SK-N-SH treated with all-trans-retinoic acid at 6 μM for 48 hours (cell line): Measurements from ENCODE around the gene ALDOA.

Source experiments
- ATAC-seq: fragments of 200-7000 bp; cut with Tn5 transposase; 3 replicates; pipeline ENCODE4 v1.9.1; 2020; ENCODE audit warnings: mild to moderate bottlenecking, moderate library complexity
- ARNTL ChIP-seq: fragments of 450-650 bp; formaldehyde crosslinking; IDR thresholded peaks from 2 replicates; pipeline ENCODE4 v1.5.0; 2020; ENCODE audit warnings: low read depth, mild to moderate bottlenecking, moderate library complexity, borderline replicate concordance
- BACH2 ChIP-seq: fragments of 250-450 bp; sonication (Bioruptor Pico); IDR thresholded peaks from 2 replicates; pipeline ENCODE4 v1.9.0; 2021; ENCODE audit warnings: mild to moderate bottlenecking, borderline replicate concordance
- CSDC2 ChIP-seq: fragments of 250-450 bp; sonication (Bioruptor Pico); IDR thresholded peaks from 2 replicates; pipeline ENCODE4 v1.5.0; 2020; ENCODE audit warnings: mild to moderate bottlenecking, moderate library complexity
- CSRNP3 ChIP-seq: fragments of 250-450 bp; sonication (Bioruptor Pico); IDR thresholded peaks from 2 replicates; pipeline ENCODE4 v1.5.1; 2021; ENCODE audit warnings: mild to moderate bottlenecking, moderate library complexity
- ESRRG ChIP-seq: fragments of 250-450 bp; sonication (Bioruptor Pico); IDR thresholded peaks from 2 replicates; pipeline ENCODE4 v1.6.1; 2021; ENCODE audit warnings: mild to moderate bottlenecking
- GLIS3 ChIP-seq: fragments of 250-450 bp; sonication (Bioruptor Pico); IDR thresholded peaks from 2 replicates; pipeline ENCODE4 v1.5.0; 2020; ENCODE audit warnings: mild to moderate bottlenecking, moderate library complexity
- ISL1 ChIP-seq: fragments of 250-450 bp; sonication (Bioruptor Pico); IDR thresholded peaks from 2 replicates; pipeline ENCODE4 v2.1.2; 2022; ENCODE audit warnings: mild to moderate bottlenecking, moderate library complexity
- OSR1 ChIP-seq: fragments of 250-450 bp; sonication (Bioruptor Pico); IDR thresholded peaks from 2 replicates; pipeline ENCODE4 v1.8.0; 2022; ENCODE audit warnings: moderate library complexity, mild to moderate bottlenecking, inconsistent platforms
- POU6F1 ChIP-seq: fragments of 250-450 bp; sonication (Bioruptor Pico); IDR thresholded peaks from 2 replicates; pipeline ENCODE4 v1.8.0; 2021; ENCODE audit warnings: low read depth, mild to moderate bottlenecking, moderate library complexity, borderline replicate concordance
- PPARA ChIP-seq: fragments of 250-450 bp; sonication (Bioruptor Pico); IDR thresholded peaks from 2 replicates; pipeline ENCODE4 v1.5.0; 2020; ENCODE audit warnings: mild to moderate bottlenecking, borderline replicate concordance
- RARB ChIP-seq: fragments of 250-450 bp; sonication (Bioruptor Pico); IDR thresholded peaks from 2 replicates; pipeline ENCODE4 v1.8.0; 2021; ENCODE audit warnings: mild to moderate bottlenecking, moderate library complexity
- SNAI2 ChIP-seq: fragments of 250-450 bp; sonication (Bioruptor Pico); IDR thresholded peaks from 2 replicates; pipeline ENCODE4 v1.5.0; 2020; ENCODE audit warnings: mild to moderate bottlenecking, moderate library complexity
- TCF4 ChIP-seq: fragments of 250-450 bp; sonication (Bioruptor Pico); IDR thresholded peaks from 2 replicates; pipeline ENCODE4 v1.8.0; 2021; ENCODE audit warnings: mild to moderate bottlenecking, moderate library complexity, borderline replicate concordance
- TOX ChIP-seq: fragments of 250-450 bp; sonication (Bioruptor Pico); IDR thresholded peaks from 2 replicates; pipeline ENCODE4 v1.8.0; 2021; ENCODE audit warnings: mild to moderate bottlenecking, moderate library complexity, borderline replicate concordance
- TSHZ2 ChIP-seq: fragments of 250-450 bp; sonication (Bioruptor Pico); IDR thresholded peaks from 2 replicates; pipeline ENCODE4 v1.5.0; 2020; ENCODE audit warnings: mild to moderate bottlenecking, moderate library complexity
- ZC3H10 ChIP-seq: fragments of 250-450 bp; sonication (Bioruptor Pico); IDR thresholded peaks from 2 replicates; pipeline ENCODE4 v1.5.1; 2021; ENCODE audit warnings: mild to moderate bottlenecking, moderate library complexity
- ZFP3 ChIP-seq: fragments of 250-450 bp; sonication (Bioruptor Pico); IDR thresholded peaks from 2 replicates; pipeline ENCODE4 v1.5.0; 2020; ENCODE audit warnings: mild to moderate bottlenecking, moderate library complexity
- ZFP30 ChIP-seq: fragments of 450-650 bp; formaldehyde crosslinking; IDR thresholded peaks from 2 replicates; pipeline ENCODE4 v1.5.0; 2022; ENCODE audit warnings: mild to moderate bottlenecking, moderate library complexity
- ZNF565 ChIP-seq: fragments of 450-650 bp; formaldehyde crosslinking; conservative IDR thresholded peaks from 2 replicates; pipeline ENCODE4 v1.5.0; 2020; ENCODE audit warnings: low read depth, mild to moderate bottlenecking, moderate library complexity
- ZNF70 ChIP-seq: fragments of 450-650 bp; formaldehyde crosslinking; IDR thresholded peaks from 2 replicates; pipeline ENCODE4 v1.5.0; 2020; ENCODE audit warnings: mild to moderate bottlenecking, moderate library complexity
- ZNF8 ChIP-seq: fragments of 450-650 bp; formaldehyde crosslinking; IDR thresholded peaks from 2 replicates; pipeline ENCODE4 v1.5.0; 2020; ENCODE audit warnings: mild to moderate bottlenecking, moderate library complexity

ALDOA gene

GRCh38 chr16:30025574-30025973, 40.0 kb upstream of the ALDOA start:
- ATAC-seq: no peak
- TF ChIP-seq ZC3H10 (CRISPR knock-in tag): no peak
- no peak for TF ChIP-seq PPARA (CRISPR knock-in tag)
- TF ChIP-seq ZNF565 (CRISPR knock-in tag): no peak
- TF ChIP-seq GLIS3 (CRISPR knock-in tag): no peak
- no peak for TF ChIP-seq ISL1 (CRISPR knock-in tag)
- no peak for TF ChIP-seq BACH2 (CRISPR knock-in tag)
- TF ChIP-seq TCF4 (CRISPR knock-in tag): no peak
- TF ChIP-seq ESRRG (CRISPR knock-in tag): no peak
- TF ChIP-seq TOX (CRISPR knock-in tag): no peak
- TF ChIP-seq CSRNP3 (CRISPR knock-in tag): no peak
- TF ChIP-seq TSHZ2 (CRISPR knock-in tag): no peak
- no peak for TF ChIP-seq POU6F1 (CRISPR knock-in tag)
- no peak for TF ChIP-seq OSR1 (CRISPR knock-in tag)
- no peak for TF ChIP-seq ZFP30 (CRISPR knock-in tag)
- no peak for TF ChIP-seq ARNTL (CRISPR knock-in tag)
- TF ChIP-seq ZFP3 (CRISPR knock-in tag): no peak
- TF ChIP-seq RARB (CRISPR knock-in tag): no peak

GRCh38 chr16:30026449-30026848, 39.1 kb upstream of the ALDOA start:
- no peak for TF ChIP-seq ZFP3 (CRISPR knock-in tag)
- TF ChIP-seq PPARA (CRISPR knock-in tag): no peak
- TF ChIP-seq ZC3H10 (CRISPR knock-in tag): no peak
- TF ChIP-seq ZNF565 (CRISPR knock-in tag): no peak

GRCh38 chr16:30027588-30028437, 37.7 kb upstream of the ALDOA start:
- no peak for ATAC-seq
- TF ChIP-seq ZNF70 (no peak), POU6F1 (CRISPR knock-in tag) (no peak)

More at GRCh38 chr16:30026449-30026848, 39.1 kb upstream of the ALDOA start:
- no peak for ATAC-seq

GRCh38 chr16:30028438-30029076, 37.0 kb upstream of the ALDOA start:
- ATAC-seq: no peak
- no peak for TF ChIP-seq RARB (CRISPR knock-in tag)
- TF ChIP-seq ZFP3 (CRISPR knock-in tag): no peak
- TF ChIP-seq GLIS3 (CRISPR knock-in tag): no peak
- no peak for TF ChIP-seq OSR1 (CRISPR knock-in tag)
- no peak for TF ChIP-seq TOX (CRISPR knock-in tag)
- no peak for TF ChIP-seq ZNF565 (CRISPR knock-in tag)
- TF ChIP-seq ESRRG (CRISPR knock-in tag): no peak
- no peak for TF ChIP-seq ZNF8
- no peak for TF ChIP-seq ZC3H10 (CRISPR knock-in tag)
- no peak for TF ChIP-seq TSHZ2 (CRISPR knock-in tag)
- no peak for TF ChIP-seq SNAI2 (CRISPR knock-in tag)
- no peak for TF ChIP-seq ZFP30 (CRISPR knock-in tag)
- no peak for TF ChIP-seq CSDC2 (CRISPR knock-in tag)
- TF ChIP-seq CSRNP3 (CRISPR knock-in tag): no peak
